Fibroblast of lung (primary cell): ENCODE results near the gene STAB2.

Experiments used
- EZH2 ChIP-seq: IDR thresholded peaks from 2 replicates; pipeline ENCODE4 v1.5.1; 2012; ENCODE audit warnings: low read length, control low read depth, mild to moderate bottlenecking; ENCODE audit errors: missing control alignments
- TF ChIP-seq, protein P1 (sequence below), 2 donors: IDR thresholded peaks in 1 of 2; conservative IDR thresholded peaks in 1 of 2; 1 replicate in 1 of 2; 2 replicates in 1 of 2; pipeline ENCODE4 v1.5.1; 2011 to 2012; ENCODE audit warnings: low read length in 2 of 2, control low read depth in 1 of 2, inconsistent platforms in 1 of 2, low read depth in 1 of 2, mild to moderate bottlenecking in 1 of 2

DNA sequence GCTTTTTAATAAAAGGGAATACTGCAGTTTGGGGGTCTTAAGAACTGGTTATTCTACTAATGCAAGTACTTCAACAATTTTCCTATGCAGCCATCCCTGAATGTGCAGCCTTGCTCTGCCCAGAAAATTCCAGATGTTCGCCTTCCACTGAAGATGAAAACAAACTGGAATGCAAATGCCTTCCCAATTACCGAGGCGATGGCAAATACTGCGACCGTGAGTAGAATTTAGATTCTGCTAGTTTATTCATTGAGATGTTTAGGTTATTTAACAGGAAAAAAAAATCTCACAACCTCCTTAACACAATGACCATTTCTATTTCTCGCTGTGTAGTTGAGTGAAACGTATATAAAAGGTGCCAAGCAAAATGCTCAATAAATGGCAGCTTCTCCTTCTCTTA, 49.9 kb downstream of the STAB2 start:
- TF ChIP-seq, protein P1, sequence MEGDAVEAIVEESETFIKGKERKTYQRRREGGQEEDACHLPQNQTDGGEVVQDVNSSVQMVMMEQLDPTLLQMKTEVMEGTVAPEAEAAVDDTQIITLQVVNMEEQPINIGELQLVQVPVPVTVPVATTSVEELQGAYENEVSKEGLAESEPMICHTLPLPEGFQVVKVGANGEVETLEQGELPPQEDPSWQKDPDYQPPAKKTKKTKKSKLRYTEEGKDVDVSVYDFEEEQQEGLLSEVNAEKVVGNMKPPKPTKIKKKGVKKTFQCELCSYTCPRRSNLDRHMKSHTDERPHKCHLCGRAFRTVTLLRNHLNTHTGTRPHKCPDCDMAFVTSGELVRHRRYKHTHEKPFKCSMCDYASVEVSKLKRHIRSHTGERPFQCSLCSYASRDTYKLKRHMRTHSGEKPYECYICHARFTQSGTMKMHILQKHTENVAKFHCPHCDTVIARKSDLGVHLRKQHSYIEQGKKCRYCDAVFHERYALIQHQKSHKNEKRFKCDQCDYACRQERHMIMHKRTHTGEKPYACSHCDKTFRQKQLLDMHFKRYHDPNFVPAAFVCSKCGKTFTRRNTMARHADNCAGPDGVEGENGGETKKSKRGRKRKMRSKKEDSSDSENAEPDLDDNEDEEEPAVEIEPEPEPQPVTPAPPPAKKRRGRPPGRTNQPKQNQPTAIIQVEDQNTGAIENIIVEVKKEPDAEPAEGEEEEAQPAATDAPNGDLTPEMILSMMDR (conservative IDR thresholded peaks at IDR 0.05 in 1 of 2, IDR thresholded peaks at IDR 0.05 in 1 of 2; ENCODE audit: low read depth in 1 of 2, low read length in 2 of 2), result no peak
- TF ChIP-seq EZH2, result no peak
